OCI-LY7 (cell line): ENCODE measurements around the gene SNX2.

Experiments used
- CTCF ChIP-seq: fragments of 200-600 bp; sonication (generic); conservative IDR thresholded peaks from 2 replicates; pipeline ENCODE4 v1.5.1; 2014; ENCODE audit warnings: mild to moderate bottlenecking, antibody characterized with exemption, low read length, moderate library complexity, mixed read lengths
- EZH2phosphoT487 ChIP-seq: fragments of 200-600 bp; sonication (generic); IDR thresholded peaks from 2 replicates; pipeline ENCODE4 v1.6.1; 2018; ENCODE audit warnings: low read depth, borderline replicate concordance, mild to moderate bottlenecking, mixed run types, antibody characterized with exemption, low read length, moderate library complexity, mixed read lengths

GRCh38 chr5:122756264-122756911 lies 18.5 kb upstream of the SNX2 start:
- TF ChIP-seq CTCF (no peak), EZH2phosphoT487 (no peak)
